ENCODE results near the gene MAN2A2. TPM values are rescaled to one million over a fixed set of nuclear protein-coding genes. Genes with fewer than 3 reads are reported as not detected.
A peak's percentile ranks its signal among the peaks of the same experiment; 100 is the strongest.

The MAN2A2 gene
- total and polyA plus RNA-seq, 9 of the 15 experiments (the other 6 are each of a cell fraction or from before 2014, with no cell fraction given): 7.3 to 151 (median 43.4) TPM

DNA sequence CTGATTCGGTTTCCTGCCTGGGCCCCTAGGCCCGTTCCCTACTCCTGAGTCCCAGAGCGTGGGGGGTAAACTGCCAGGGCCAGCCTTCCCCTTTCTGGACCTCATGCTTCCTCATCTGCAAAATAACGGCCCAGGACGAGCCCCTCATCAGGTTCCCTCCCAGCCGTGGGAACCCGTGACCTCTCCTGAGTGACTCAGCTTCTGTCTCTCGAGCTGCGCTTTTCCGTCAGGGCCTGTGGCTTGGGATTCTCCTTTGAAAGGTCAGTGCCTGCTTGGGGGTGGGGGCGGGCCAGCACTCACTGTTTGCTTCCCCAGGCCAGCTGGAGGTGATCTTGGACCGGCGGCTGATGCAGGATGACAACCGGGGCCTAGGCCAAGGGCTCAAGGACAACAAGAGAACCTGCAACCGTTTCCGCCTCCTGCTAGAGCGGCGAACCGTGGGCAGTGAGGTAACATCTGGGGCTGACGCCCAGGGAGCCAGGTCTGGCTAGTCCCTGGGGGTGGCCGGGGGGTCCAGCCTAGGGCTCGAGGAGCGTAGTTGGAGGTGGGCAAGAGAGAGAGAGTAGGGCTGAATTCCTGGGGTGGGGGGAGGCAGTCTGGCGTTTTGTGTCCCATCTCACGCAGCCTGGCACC lies 12.8 kb downstream of the MAN2A2 start (continued):
- TF ChIP-seq XRCC3 (IDR thresholded peaks at IDR 0.05) (no peak), PHF8 (IDR thresholded peaks at IDR 0.05; ENCODE audit: borderline replicate concordance, low read length) (no peak), ETV5 (CRISPR knock-in tag; IDR thresholded peaks at IDR 0.05; ENCODE audit: low read depth) (no peak), MAFG (tag; conservative IDR thresholded peaks at IDR 0.05) (peak; percentile 81), XRCC4 (IDR thresholded peaks at IDR 0.05; ENCODE audit: extremely low read depth, insufficient read depth, insufficient read length) (no peak), NFATC3 (IDR thresholded peaks at IDR 0.05) (no peak), RBM14 (IDR thresholded peaks at IDR 0.05; ENCODE audit: borderline replicate concordance, insufficient read depth, low read depth, low read length) (no peak), ZNF347 (CRISPR knock-in tag; IDR thresholded peaks at IDR 0.05; ENCODE audit: low read depth) (no peak), ESRRB (CRISPR knock-in tag; IDR thresholded peaks at IDR 0.05; ENCODE audit: borderline replicate concordance) (no peak), HDAC1 (IDR thresholded peaks at IDR 0.05) (no peak; a peak in 1 of 4 replicates), CCNT2 (IDR thresholded peaks at IDR 0.05; ENCODE audit: borderline replicate concordance, extremely low read depth, insufficient read length, low read depth, low read length) (no peak)
- TF ChIP-seq, protein P1, sequence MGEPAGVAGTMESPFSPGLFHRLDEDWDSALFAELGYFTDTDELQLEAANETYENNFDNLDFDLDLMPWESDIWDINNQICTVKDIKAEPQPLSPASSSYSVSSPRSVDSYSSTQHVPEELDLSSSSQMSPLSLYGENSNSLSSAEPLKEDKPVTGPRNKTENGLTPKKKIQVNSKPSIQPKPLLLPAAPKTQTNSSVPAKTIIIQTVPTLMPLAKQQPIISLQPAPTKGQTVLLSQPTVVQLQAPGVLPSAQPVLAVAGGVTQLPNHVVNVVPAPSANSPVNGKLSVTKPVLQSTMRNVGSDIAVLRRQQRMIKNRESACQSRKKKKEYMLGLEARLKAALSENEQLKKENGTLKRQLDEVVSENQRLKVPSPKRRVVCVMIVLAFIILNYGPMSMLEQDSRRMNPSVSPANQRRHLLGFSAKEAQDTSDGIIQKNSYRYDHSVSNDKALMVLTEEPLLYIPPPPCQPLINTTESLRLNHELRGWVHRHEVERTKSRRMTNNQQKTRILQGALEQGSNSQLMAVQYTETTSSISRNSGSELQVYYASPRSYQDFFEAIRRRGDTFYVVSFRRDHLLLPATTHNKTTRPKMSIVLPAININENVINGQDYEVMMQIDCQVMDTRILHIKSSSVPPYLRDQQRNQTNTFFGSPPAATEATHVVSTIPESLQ (CRISPR knock-in tag; IDR thresholded peaks at IDR 0.05): no peak
- TF ChIP-seq, protein P2, sequence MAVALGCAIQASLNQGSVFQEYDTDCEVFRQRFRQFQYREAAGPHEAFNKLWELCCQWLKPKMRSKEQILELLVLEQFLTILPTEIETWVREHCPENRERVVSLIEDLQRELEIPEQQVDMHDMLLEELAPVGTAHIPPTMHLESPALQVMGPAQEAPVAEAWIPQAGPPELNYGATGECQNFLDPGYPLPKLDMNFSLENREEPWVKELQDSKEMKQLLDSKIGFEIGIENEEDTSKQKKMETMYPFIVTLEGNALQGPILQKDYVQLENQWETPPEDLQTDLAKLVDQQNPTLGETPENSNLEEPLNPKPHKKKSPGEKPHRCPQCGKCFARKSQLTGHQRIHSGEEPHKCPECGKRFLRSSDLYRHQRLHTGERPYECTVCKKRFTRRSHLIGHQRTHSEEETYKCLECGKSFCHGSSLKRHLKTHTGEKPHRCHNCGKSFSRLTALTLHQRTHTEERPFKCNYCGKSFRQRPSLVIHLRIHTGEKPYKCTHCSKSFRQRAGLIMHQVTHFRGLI (CRISPR knock-in tag; IDR thresholded peaks at IDR 0.05): no peak
- TF ChIP-seq, protein P3, sequence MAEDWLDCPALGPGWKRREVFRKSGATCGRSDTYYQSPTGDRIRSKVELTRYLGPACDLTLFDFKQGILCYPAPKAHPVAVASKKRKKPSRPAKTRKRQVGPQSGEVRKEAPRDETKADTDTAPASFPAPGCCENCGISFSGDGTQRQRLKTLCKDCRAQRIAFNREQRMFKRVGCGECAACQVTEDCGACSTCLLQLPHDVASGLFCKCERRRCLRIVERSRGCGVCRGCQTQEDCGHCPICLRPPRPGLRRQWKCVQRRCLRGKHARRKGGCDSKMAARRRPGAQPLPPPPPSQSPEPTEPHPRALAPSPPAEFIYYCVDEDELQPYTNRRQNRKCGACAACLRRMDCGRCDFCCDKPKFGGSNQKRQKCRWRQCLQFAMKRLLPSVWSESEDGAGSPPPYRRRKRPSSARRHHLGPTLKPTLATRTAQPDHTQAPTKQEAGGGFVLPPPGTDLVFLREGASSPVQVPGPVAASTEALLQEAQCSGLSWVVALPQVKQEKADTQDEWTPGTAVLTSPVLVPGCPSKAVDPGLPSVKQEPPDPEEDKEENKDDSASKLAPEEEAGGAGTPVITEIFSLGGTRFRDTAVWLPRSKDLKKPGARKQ (CRISPR knock-in tag; IDR thresholded peaks at IDR 0.05): no peak
- TF ChIP-seq, protein P4, sequence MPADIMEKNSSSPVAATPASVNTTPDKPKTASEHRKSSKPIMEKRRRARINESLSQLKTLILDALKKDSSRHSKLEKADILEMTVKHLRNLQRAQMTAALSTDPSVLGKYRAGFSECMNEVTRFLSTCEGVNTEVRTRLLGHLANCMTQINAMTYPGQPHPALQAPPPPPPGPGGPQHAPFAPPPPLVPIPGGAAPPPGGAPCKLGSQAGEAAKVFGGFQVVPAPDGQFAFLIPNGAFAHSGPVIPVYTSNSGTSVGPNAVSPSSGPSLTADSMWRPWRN (IDR thresholded peaks at IDR 0.05; ENCODE audit: low read depth): no peak
- TF ChIP-seq, protein P5, sequence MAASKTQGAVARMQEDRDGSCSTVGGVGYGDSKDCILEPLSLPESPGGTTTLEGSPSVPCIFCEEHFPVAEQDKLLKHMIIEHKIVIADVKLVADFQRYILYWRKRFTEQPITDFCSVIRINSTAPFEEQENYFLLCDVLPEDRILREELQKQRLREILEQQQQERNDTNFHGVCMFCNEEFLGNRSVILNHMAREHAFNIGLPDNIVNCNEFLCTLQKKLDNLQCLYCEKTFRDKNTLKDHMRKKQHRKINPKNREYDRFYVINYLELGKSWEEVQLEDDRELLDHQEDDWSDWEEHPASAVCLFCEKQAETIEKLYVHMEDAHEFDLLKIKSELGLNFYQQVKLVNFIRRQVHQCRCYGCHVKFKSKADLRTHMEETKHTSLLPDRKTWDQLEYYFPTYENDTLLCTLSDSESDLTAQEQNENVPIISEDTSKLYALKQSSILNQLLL (CRISPR knock-in tag; IDR thresholded peaks at IDR 0.05; ENCODE audit: borderline replicate concordance): no peak
- TF ChIP-seq, protein P6, sequence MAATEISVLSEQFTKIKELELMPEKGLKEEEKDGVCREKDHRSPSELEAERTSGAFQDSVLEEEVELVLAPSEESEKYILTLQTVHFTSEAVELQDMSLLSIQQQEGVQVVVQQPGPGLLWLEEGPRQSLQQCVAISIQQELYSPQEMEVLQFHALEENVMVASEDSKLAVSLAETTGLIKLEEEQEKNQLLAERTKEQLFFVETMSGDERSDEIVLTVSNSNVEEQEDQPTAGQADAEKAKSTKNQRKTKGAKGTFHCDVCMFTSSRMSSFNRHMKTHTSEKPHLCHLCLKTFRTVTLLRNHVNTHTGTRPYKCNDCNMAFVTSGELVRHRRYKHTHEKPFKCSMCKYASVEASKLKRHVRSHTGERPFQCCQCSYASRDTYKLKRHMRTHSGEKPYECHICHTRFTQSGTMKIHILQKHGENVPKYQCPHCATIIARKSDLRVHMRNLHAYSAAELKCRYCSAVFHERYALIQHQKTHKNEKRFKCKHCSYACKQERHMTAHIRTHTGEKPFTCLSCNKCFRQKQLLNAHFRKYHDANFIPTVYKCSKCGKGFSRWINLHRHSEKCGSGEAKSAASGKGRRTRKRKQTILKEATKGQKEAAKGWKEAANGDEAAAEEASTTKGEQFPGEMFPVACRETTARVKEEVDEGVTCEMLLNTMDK (IDR thresholded peaks at IDR 0.05; ENCODE audit: borderline replicate concordance, insufficient read depth, low read depth, low read length, poor library complexity, severe bottlenecking): no peak
